Measurements from ENCODE around the gene USP33. TPM values are rescaled to one million over a fixed set of nuclear protein-coding genes. Genes with fewer than 3 reads are reported as not detected.

Gene USP33
- total RNA-seq (2016; rRNA removed; fragmentation: Illumina TruSeq; extraction: Trizol) (48.2 and 49.1 TPM in 2 replicates), polyA plus RNA-seq (2011; rRNA removed) (25.3 and 32.0 TPM in 2 replicates), polyA minus RNA-seq (2011; rRNA and poly(A)+ RNA removed; ENCODE audit: low replicate concordance) (13.4 and 24.4 TPM in 2 replicates), Bru-seq, nascent RNA (percentile 79 among the genes with signal in this experiment), BruChase-seq, experiment 1, labeled RNA remaining after a 6-hour chase (percentile 83 among the genes with signal in this experiment), BruChase-seq, experiment 2, labeled RNA remaining after a 2-hour chase (percentile 82 among the genes with signal in this experiment)
- total RNA-seq (2016; cell fraction: cytosol; rRNA removed; fragmentation: Illumina TruSeq; extraction: Trizol; ENCODE audit: low read depth): 18.9 and 21.1 TPM in 2 replicates
- 49.8 and 50.1 TPM in 2 replicates for total RNA-seq (2016; cell fraction: insoluble cytoplasmic fraction; rRNA removed; fragmentation: Illumina TruSeq; extraction: Trizol)
- 22.6 and 24.4 TPM in 2 replicates for total RNA-seq (2016; cell fraction: membrane; rRNA removed; fragmentation: Illumina TruSeq; extraction: Trizol)
- total RNA-seq (2016; cell fraction: nucleus; rRNA removed; fragmentation: Illumina TruSeq; extraction: Trizol): 58.4 and 60.0 TPM in 2 replicates
- 10.5 and 15.8 TPM in 2 replicates for polyA plus RNA-seq (2011; cell fraction: cytosol; rRNA removed)
- polyA plus RNA-seq (2011; cell fraction: nucleus; rRNA removed): 20.5 and 27.5 TPM in 2 replicates
- polyA plus RNA-seq (2012): 20.1 and 26.8 TPM in 2 replicates
- polyA plus RNA-seq (2016; cell fraction: cytosol; fragmentation: Illumina TruSeq; extraction: Trizol; ENCODE audit: low read depth): 3.2 TPM in 2 replicates
- 30.4 and 32.4 TPM in 2 replicates for polyA plus RNA-seq (2016; cell fraction: insoluble cytoplasmic fraction; fragmentation: Illumina TruSeq; extraction: Trizol; ENCODE audit: low read depth)
- 9.2 and 9.6 TPM in 2 replicates for polyA plus RNA-seq (2016; cell fraction: membrane; fragmentation: Illumina TruSeq; extraction: Trizol; ENCODE audit: low read depth)
- polyA plus RNA-seq (2016; cell fraction: nucleus; fragmentation: Illumina TruSeq; extraction: Trizol; ENCODE audit: insufficient read depth, low read depth): 54.1 and 58.5 TPM in 2 replicates
- polyA minus RNA-seq (2011; cell fraction: cytosol; rRNA and poly(A)+ RNA removed): 18.6 and 24.6 TPM in 2 replicates
- polyA minus RNA-seq (2011; cell fraction: nucleus; rRNA and poly(A)+ RNA removed): 92.7 and 102 TPM in 2 replicates
- long read RNA-seq, experiment 1, full-length matches to known transcripts: 1 of 16 reads
- long read RNA-seq, experiment 1, partial matches to known transcripts: 10 of 16 reads
- long read RNA-seq, experiment 1, other reads (novel, unspliced or antisense): 5 of 16 reads
- long read RNA-seq, experiment 2, partial matches to known transcripts: 23 of 31 reads
- long read RNA-seq, experiment 2, other reads (novel, unspliced or antisense): 7 of 31 reads

DNA sequence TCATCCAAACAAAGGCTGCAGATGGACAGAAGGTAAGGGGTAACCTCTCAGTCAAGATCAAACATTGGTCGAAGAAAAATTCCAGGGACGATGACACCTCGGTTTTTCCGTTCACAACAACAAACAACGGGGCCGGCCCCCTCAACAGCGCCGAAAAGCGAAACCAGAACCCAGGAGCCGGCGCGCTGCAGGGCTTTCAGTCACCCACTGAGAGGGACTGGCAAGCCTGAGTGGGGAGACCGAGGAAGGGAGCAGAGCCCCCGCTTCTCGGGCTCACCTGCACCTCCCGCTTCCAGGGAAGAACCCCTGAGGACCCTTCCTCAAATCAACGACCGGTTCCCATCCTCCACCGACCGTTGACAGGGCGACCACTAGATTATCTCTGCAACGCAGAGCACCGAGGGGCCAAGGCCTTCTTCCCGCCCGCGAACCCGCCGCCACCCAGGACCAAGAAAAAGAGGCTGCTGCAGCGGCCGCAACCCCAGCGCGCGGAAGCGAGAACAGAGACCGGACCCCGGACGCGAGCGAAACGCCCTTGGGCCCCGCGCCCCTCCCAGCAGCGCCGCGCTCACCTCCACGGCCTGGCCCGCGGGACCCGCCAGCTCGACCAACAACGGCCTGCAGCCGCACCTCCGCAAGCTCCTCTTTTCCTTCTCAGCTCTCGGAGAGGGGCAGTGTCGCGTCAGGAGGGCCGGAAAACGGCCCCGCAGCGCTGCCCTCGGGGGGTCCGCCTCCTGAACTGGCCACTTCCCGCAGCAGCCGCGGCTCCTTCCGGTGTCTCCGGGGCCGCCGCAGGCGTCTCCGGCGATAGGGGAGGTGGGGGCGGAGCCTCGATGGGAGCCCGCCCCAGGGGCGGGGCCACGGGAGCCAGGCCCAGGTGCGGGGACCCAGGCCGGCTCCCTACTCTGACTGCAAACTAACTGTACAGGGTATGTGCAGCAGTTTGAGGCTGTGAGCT is at the start of gene USP33:
TSS of gene USP33 (minus strand) at position 782 of the 958 bp plus-strand sequence. CDS start 18,155 bp downstream, outside the sequence.
- ChIA-PET POLR2A (interaction anchor here (1.0 to 2.1 kb wide), 4 partner anchors 20 to 245 kb away, joined by 3 to 5 read pairs (median 4); partner anchors contain the start of genes DNAJB4, MIGA1 and ZZZ3), CTCF (ENCODE audit: low intra/inter-chr PET ratio, low total read pairs) (no interaction called here)
- H3K4me3 ChIP-seq (replicated peaks in 1 of 3; ENCODE audit: insufficient read depth in 1 of 3, low read depth in 2 of 3, low read length in 3 of 3): peak within 1 kb of the TSS; percentile 92 to 95 (median 94)
- BruUV-seq (replicated peaks): no TSS peak
- peaks cover 29% of the 10 kb centered on the region for H3K4me1 ChIP-seq (ENCODE audit: insufficient read depth, low read length)
- H3K9me3 ChIP-seq (ENCODE audit: low read length): no peaks in the 10 kb centered on the region
- intact Hi-C loops (cut with micrococcal nuclease; ENCODE audit: unreplicated experiment) (loop anchor here (2.0 to 5.0 kb wide), 3 partner anchors 37 to 128 kb away; partner anchors contain the start of genes NEXN and ZZZ3), in situ Hi-C loops (cut with HindIII; ENCODE audit: extremely low pct_ligation_motif_present, low pct_unique_long_range_greater_than_20kb) (no loop called here)
- H3K27ac ChIP-seq (ENCODE audit: extremely low read length, insufficient read depth, low read length): peak within 1 kb of the TSS; percentile 91
- peak; percentile 60 for FAIRE-seq
- peaks cover 46% of the 10 kb centered on the region for H3K79me2 ChIP-seq (ENCODE audit: insufficient read depth, low read length)
- peak within 1 kb of the TSS; percentile 67 for H3K4me2 ChIP-seq (ENCODE audit: low read depth, low read length)
- peak within 1 kb of the TSS; percentile 75 for H2AFZ ChIP-seq (ENCODE audit: low read length)
- peak; percentile 96 for ATAC-seq
- H3K36me3 ChIP-seq (replicated peaks in 1 of 2; ENCODE audit: control insufficient read depth in 1 of 2, insufficient read depth in 2 of 2, low read length in 2 of 2): no peaks in the 10 kb centered on the region
- peaks cover 22% of the 10 kb centered on the region; the same call in 1 of the 2 replicates for H4K20me1 ChIP-seq (ENCODE audit: insufficient read depth, low read length)
- DNase-seq (ENCODE audit: low spot score): peak; percentile 72
- no peaks in the 10 kb centered on the region; a peak in 1 of 5 replicates for H3K27me3 ChIP-seq (ENCODE audit: control insufficient read depth in 1 of 2, insufficient read depth in 2 of 2, low read length in 2 of 2)
- 0% methylated on average over 9 of the region's 79 CpGs for WGBS (ENCODE audit: low lambda C conversion rate)
- peak within 1 kb of the TSS; percentile 82 for H3K9ac ChIP-seq (ENCODE audit: insufficient read depth, low read depth, low read length)
- TF ChIP-seq, protein P1, sequence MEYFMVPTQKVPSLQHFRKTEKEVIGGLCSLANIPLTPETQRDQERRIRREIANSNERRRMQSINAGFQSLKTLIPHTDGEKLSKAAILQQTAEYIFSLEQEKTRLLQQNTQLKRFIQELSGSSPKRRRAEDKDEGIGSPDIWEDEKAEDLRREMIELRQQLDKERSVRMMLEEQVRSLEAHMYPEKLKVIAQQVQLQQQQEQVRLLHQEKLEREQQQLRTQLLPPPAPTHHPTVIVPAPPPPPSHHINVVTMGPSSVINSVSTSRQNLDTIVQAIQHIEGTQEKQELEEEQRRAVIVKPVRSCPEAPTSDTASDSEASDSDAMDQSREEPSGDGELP (IDR thresholded peaks at IDR 0.05; ENCODE audit: borderline replicate concordance, low read depth): 0 out of 2 replicates have a peak, but pooled peaks have one; percentile 39
- TF ChIP-seq ISL2 (CRISPR knock-in tag; IDR thresholded peaks at IDR 0.05) (peak; percentile 75), FOXA3 (CRISPR knock-in tag; IDR thresholded peaks at IDR 0.05) (peak; percentile 21; the same call in 1 of the 2 replicates), BCL6 (CRISPR knock-in tag; IDR thresholded peaks at IDR 0.05) (0 out of 2 replicates have a peak, but pooled peaks have one; percentile 44), ELF1 (CRISPR knock-in tag; IDR thresholded peaks at IDR 0.05) (peak; percentile 79), ZBTB7A (CRISPR knock-in tag; IDR thresholded peaks at IDR 0.05) (peak; percentile 38; the same call in 1 of the 2 replicates), SIN3A (IDR thresholded peaks at IDR 0.05; ENCODE audit: borderline replicate concordance, low read depth, low read length) (0 out of 2 replicates have a peak, but pooled peaks have one; percentile 20), HOXA9 (CRISPR knock-in tag; IDR thresholded peaks at IDR 0.05; ENCODE audit: borderline replicate concordance) (no peak), ZNF713 (CRISPR knock-in tag; IDR thresholded peaks at IDR 0.05) (no peak), SAP130 (CRISPR knock-in tag; IDR thresholded peaks at IDR 0.05; ENCODE audit: low read depth) (peak; percentile 76), ZNF563 (CRISPR knock-in tag; IDR thresholded peaks at IDR 0.05) (peak; percentile 91)
- TF ChIP-seq, protein P2, sequence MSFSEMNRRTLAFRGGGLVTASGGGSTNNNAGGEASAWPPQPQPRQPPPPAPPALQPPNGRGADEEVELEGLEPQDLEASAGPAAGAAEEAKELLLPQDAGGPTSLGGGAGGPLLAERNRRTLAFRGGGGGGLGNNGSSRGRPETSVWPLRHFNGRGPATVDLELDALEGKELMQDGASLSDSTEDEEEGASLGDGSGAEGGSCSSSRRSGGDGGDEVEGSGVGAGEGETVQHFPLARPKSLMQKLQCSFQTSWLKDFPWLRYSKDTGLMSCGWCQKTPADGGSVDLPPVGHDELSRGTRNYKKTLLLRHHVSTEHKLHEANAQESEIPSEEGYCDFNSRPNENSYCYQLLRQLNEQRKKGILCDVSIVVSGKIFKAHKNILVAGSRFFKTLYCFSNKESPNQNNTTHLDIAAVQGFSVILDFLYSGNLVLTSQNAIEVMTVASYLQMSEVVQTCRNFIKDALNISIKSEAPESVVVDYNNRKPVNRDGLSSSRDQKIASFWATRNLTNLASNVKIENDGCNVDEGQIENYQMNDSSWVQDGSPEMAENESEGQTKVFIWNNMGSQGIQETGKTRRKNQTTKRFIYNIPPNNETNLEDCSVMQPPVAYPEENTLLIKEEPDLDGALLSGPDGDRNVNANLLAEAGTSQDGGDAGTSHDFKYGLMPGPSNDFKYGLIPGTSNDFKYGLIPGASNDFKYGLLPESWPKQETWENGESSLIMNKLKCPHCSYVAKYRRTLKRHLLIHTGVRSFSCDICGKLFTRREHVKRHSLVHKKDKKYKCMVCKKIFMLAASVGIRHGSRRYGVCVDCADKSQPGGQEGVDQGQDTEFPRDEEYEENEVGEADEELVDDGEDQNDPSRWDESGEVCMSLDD (CRISPR knock-in tag; IDR thresholded peaks at IDR 0.05; ENCODE audit: borderline replicate concordance): peak; percentile 71; the same call in 1 of the 2 replicates
- TF ChIP-seq, protein P3, sequence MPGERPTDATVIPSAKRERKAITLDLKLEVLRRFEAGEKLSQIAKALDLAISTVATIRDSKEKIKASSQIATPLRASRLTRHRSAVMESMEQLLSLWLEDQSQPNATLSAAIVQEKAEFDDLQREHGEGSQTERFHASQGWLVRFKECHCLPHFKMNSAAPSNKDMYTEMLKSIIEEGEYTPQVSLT (CRISPR knock-in tag; IDR thresholded peaks at IDR 0.05; ENCODE audit: borderline replicate concordance, low read depth): 0 out of 2 replicates have a peak, but pooled peaks have one; percentile 78
